HepG2 (cell line): ENCODE data around the gene PTPRD. TPM values are rescaled to one million over a fixed set of nuclear protein-coding genes. Genes with fewer than 3 reads are reported as not detected.
"Not testable (repeated sequence)": the region's sequence is repeated elsewhere in the genome, so short reads cannot be mapped to it uniquely, and the experiment has no call there.

Source experiments
- ATAC-seq: fragments of 200-7000 bp; cut with Tn5 transposase; 3 replicates; pipeline ENCODE4 v1.9.1; 2020; ENCODE audit warnings: mild to moderate bottlenecking, moderate library complexity
- BruUV-seq: library from RNA; stranded (reverse); fragments of 400-500 nt; replicated peaks from 2 replicates; lab custom pipeline; 2021; lab: Mats Ljungman, UMichigan
- CTCF ChIA-PET: fragments of 300-600 bp; formaldehyde crosslinking; extraction: SDS; loops from one replicate; lab custom pipeline; 2021; ENCODE audit warnings: low total read pairs, inconsistent platforms, low intra/inter-chr PET ratio; lab: Yijun Ruan, JAX
- POLR2A ChIA-PET: fragments of 350-600 bp; sonication (Branson Sonifier 250); formaldehyde crosslinking; loops from one replicate; lab custom pipeline; 2020; ENCODE audit warnings: antibody characterized with exemption, inconsistent platforms; lab: Yijun Ruan, JAX
- DNase-seq: peaks from one replicate; pipeline ENCODE4 v3.0.0-alpha.2; 2015; ENCODE audit warnings: low spot score
- FAIRE-seq: peaks from 3 replicates; lab custom pipeline; 2011; peaks lifted over from hg19 to GRCh38; lab: Jason Lieb, UNC
- H2AFZ ChIP-seq: one replicate; pipeline ENCODE4 v1.6.1; 2011; ENCODE audit warnings: low read length, inconsistent platforms
- H3K27ac ChIP-seq: fragments of 300-600 bp; 3 replicates; pipeline ENCODE4 v1.8.0; 2011; ENCODE audit warnings: mixed run types, mild to moderate bottlenecking, mixed read lengths, low read length, inconsistent platforms; ENCODE audit not compliant: insufficient read depth; ENCODE audit errors: extremely low read length
- H3K27me3 ChIP-seq, 2 experiments: fragments of 200-600 bp in 1 of 2; 2 replicates in 1 of 2; 3 replicates in 1 of 2; pipeline versions ENCODE4 v1.6.0 to v1.8.0; 2011; ENCODE audit warnings: low read length in 2 of 2, mild to moderate bottlenecking in 2 of 2, moderate library complexity in 2 of 2, inconsistent platforms in 1 of 2; ENCODE audit not compliant: insufficient read depth in 2 of 2, control insufficient read depth in 1 of 2
- H3K36me3 ChIP-seq, 2 experiments: fragments of 200-600 bp in 1 of 2; replicated peaks in 1 of 2; 2 replicates in 1 of 2; 3 replicates in 1 of 2; pipeline versions ENCODE4 v1.5.1 to v1.8.0; 2011; ENCODE audit warnings: low read length in 2 of 2, inconsistent platforms in 1 of 2; ENCODE audit not compliant: insufficient read depth in 2 of 2, control insufficient read depth in 1 of 2
- H3K4me1 ChIP-seq: 2 replicates; pipeline ENCODE4 v1.5.1; 2012; ENCODE audit warnings: low read length, inconsistent platforms; ENCODE audit not compliant: insufficient read depth
- H3K4me2 ChIP-seq: 2 replicates; pipeline ENCODE4 v1.6.0; 2011; ENCODE audit warnings: low read depth, low read length, inconsistent platforms
- H3K4me3 ChIP-seq, 3 experiments: fragments of 200-600 bp in 1 of 3; sonication (generic), shearing (Covaris generic) in 1 of 3; replicated peaks in 1 of 3; 2 replicates each; pipeline ENCODE4 v1.5.1; 2011 to 2016; ENCODE audit warnings: low read length in 3 of 3, inconsistent platforms in 2 of 3, low read depth in 2 of 3, mild to moderate bottlenecking in 2 of 3, control low read depth in 1 of 3, mixed read lengths in 1 of 3; ENCODE audit not compliant: insufficient read depth in 1 of 3
- H3K79me2 ChIP-seq: one replicate; pipeline ENCODE4 v1.6.1; 2011; ENCODE audit warnings: low read length, inconsistent platforms; ENCODE audit not compliant: insufficient read depth
- H3K9ac ChIP-seq: 2 replicates; pipeline ENCODE4 v1.6.0; 2011; ENCODE audit warnings: mild to moderate bottlenecking, low read depth, low read length, inconsistent platforms; ENCODE audit not compliant: insufficient read depth
- H3K9me3 ChIP-seq: 2 replicates; pipeline ENCODE4 v1.5.1; 2012; ENCODE audit warnings: mild to moderate bottlenecking, low read length
- H4K20me1 ChIP-seq: 2 replicates; pipeline ENCODE4 v1.6.0; 2011; ENCODE audit warnings: inconsistent platforms, mild to moderate bottlenecking, low read length, moderate library complexity; ENCODE audit not compliant: insufficient read depth
- E2F5 ChIP-seq: sonication (generic); formaldehyde crosslinking; conservative IDR thresholded peaks from 2 replicates; pipeline ENCODE4 v1.4.0; 2020; ENCODE audit warnings: missing genetic modification reagents
- PHF8 ChIP-seq: sonication (generic); formaldehyde crosslinking; IDR thresholded peaks from 2 replicates; pipeline ENCODE4 v1.5.0; 2020; ENCODE audit warnings: missing genetic modification reagents
- SSRP1 ChIP-seq: IDR thresholded peaks from 2 replicates; pipeline ENCODE4 v1.6.1; 2016; ENCODE audit warnings: control low read depth
- ZNF510 ChIP-seq: sonication (generic); formaldehyde crosslinking; IDR thresholded peaks from 2 replicates; pipeline ENCODE4 v1.4.0; 2020; ENCODE audit warnings: low read depth, mild to moderate bottlenecking, missing genetic modification reagents
- WGBS: methylation state at CpG from one replicate; pipeline ENCODE4 v1.1.6; 2017; ENCODE audit warnings: low lambda C conversion rate; 5-methylcytosine and 5-hydroxymethylcytosine counted together
- in situ Hi-C: cut with HindIII; loops from 2 replicates; pipeline ENCODE4 v1.10.0; 2017; ENCODE audit warnings: low pct_unique_long_range_greater_than_20kb; ENCODE audit not compliant: extremely low pct_ligation_motif_present
- intact Hi-C: fragments of 100-400 bp; cut with micrococcal nuclease; formaldehyde crosslinking; loops from one replicate; pipeline ENCODE4 v1.10.0; 2022; ENCODE audit not compliant: unreplicated experiment
- polyA plus RNA-seq, 8 experiments: library from polyadenylated mRNA; depleted of rRNA in 3 of 8; stranded (reverse) in 7 of 8; unstranded in 1 of 8; fragments of >200 nt; fragmentation: Illumina TruSeq in 4 of 8; extraction: Trizol in 4 of 8; gene quantifications; 2 replicates each; pipeline versions ENCODE4 v1.2.1 to v1.2.3, GENCODE V29; 2011 to 2016; ENCODE audit warnings: low read depth in 4 of 8, missing spikeins in 1 of 8, mixed read lengths in 1 of 8; ENCODE audit not compliant: insufficient read depth in 1 of 8
- total RNA-seq, 5 experiments: library from RNA; depleted of rRNA; stranded (reverse); fragments of >200 nt; fragmentation: Illumina TruSeq; extraction: Trizol; gene quantifications; 2 replicates each; pipeline ENCODE4 v1.2.3, GENCODE V29; 2016; ENCODE audit warnings: low read depth in 1 of 5
- TF ChIP-seq, protein P1 (sequence below): sonication (generic); formaldehyde crosslinking; IDR thresholded peaks from 2 replicates; pipeline ENCODE4 v1.4.0; 2020; ENCODE audit warnings: missing genetic modification reagents

Gene PTPRD
- total and polyA plus RNA-seq, 2 of the 13 experiments (the other 11 are each of a cell fraction or from before 2014, with no cell fraction given) = 0.05 TPM; not detected in 1

GRCh38 chr9:8924562-8924961 lies 1688.2 kb downstream of the PTPRD start (continued):
- TF ChIP-seq E2F5 (CRISPR knock-in tag) (no peak), SSRP1 (CRISPR knock-in tag) (no peak), PHF8 (CRISPR knock-in tag) (no peak), ZNF510 (no peak)
- TF ChIP-seq, protein P1, sequence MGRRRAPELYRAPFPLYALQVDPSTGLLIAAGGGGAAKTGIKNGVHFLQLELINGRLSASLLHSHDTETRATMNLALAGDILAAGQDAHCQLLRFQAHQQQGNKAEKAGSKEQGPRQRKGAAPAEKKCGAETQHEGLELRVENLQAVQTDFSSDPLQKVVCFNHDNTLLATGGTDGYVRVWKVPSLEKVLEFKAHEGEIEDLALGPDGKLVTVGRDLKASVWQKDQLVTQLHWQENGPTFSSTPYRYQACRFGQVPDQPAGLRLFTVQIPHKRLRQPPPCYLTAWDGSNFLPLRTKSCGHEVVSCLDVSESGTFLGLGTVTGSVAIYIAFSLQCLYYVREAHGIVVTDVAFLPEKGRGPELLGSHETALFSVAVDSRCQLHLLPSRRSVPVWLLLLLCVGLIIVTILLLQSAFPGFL (CRISPR knock-in tag) = no peak

DNA sequence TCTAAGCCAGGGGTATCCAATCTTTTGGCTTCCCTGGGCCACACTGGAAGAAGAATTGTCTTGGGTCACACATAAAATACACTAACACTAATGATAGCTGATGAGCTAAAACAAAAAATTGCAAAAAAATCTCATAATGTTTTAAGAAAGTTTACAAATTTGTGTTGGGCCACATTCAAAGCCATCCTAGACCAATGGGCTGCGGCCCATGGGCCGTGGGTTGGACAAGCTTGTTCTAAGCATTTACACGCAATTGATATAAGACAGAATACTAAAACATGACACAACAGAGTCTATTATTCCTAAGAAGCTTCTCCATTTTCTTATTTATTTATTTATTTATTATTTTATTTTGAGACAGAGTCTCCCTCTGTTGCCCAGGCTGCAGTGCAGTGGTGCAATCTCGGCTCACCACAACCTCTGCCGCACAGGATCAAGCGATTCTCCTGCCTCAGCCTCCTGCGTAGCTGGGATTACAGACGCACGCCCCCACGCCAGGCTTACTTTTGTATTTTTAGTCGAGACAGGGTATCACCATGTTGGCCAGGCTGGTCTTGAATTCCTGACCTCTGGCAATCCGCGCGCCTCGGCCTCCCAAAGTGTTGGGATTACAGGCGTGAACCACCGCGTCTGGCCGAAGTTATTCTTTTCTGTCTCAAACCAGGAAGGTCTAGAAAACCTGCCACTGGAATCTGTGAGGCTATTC lies 1692.2 kb downstream of the PTPRD start:
- FAIRE-seq, H3K27ac ChIP-seq, H3K79me2 ChIP-seq, H3K4me2 ChIP-seq, H4K20me1 ChIP-seq, H3K27me3 ChIP-seq, H2AFZ ChIP-seq, in situ Hi-C loops, ATAC-seq, intact Hi-C loops, POLR2A ChIA-PET, H3K36me3 ChIP-seq, H3K9ac ChIP-seq, CTCF ChIA-PET, BruUV-seq, DNase-seq, H3K9me3 ChIP-seq, H3K4me1 ChIP-seq, H3K4me3 ChIP-seq: not testable (repeated sequence)
- 66% methylated on average over 19 of the region's 19 CpGs for WGBS
